ENCODE measurements around the gene TCEA2. TPM values are rescaled to one million over a fixed set of nuclear protein-coding genes. Genes with fewer than 3 reads are reported as not detected.
A peak's percentile ranks its signal among the peaks of the same experiment; 100 is the strongest.

TCEA2 gene
- total and polyA plus RNA-seq, 2 of the 13 experiments (the other 11 are each of a cell fraction or from before 2014, with no cell fraction given) = 28.1 to 33.7 TPM

GRCh38 chr20:64092258-64093012 lies 29.4 kb downstream of the TCEA2 start (continued):
- TF ChIP-seq ZNF225 (CRISPR knock-in tag; IDR thresholded peaks at IDR 0.05) (peak; percentile 18; the same call in 1 of the 2 replicates), ZNF83 (CRISPR knock-in tag; IDR thresholded peaks at IDR 0.05; ENCODE audit: borderline replicate concordance) (peak; percentile 70; the same call in 1 of the 2 replicates)

GRCh38 chr20:64093013-64093503 lies 30.1 kb downstream of the TCEA2 start:
- ChIA-PET POLR2A (interaction anchor here (1.0 to 1.1 kb wide), 2 partner anchors 9 to 31 kb away, joined by 3 read pairs; partner anchors contain the start of gene TCEA2), CTCF (ENCODE audit: low intra/inter-chr PET ratio, low total read pairs) (no interaction called here)
- DNase-seq (ENCODE audit: low spot score) = peak; percentile 64
- H3K4me3 ChIP-seq (replicated peaks in 1 of 3; ENCODE audit: insufficient read depth in 1 of 3, low read depth in 2 of 3, low read length in 3 of 3) = no peak overlapping the region
- H4K20me1 ChIP-seq (ENCODE audit: insufficient read depth, low read length) = no peaks in the 10 kb centered on the region
- H3K9ac ChIP-seq (ENCODE audit: insufficient read depth, low read depth, low read length) = no peak overlapping the region
- no peak overlapping the region for H3K27ac ChIP-seq (ENCODE audit: extremely low read length, insufficient read depth, low read length)
- no TSS peak for BruUV-seq (replicated peaks)
- WGBS (ENCODE audit: low lambda C conversion rate) = 6% methylated on average over 9 of the region's 9 CpGs
- H3K27me3 ChIP-seq (ENCODE audit: control insufficient read depth in 1 of 2, insufficient read depth in 2 of 2, low read length in 2 of 2) = peaks cover 24 to 40% of the 10 kb centered on the region in 2 experiments
- no peaks in the 10 kb centered on the region for H3K9me3 ChIP-seq (ENCODE audit: low read length)
- intact Hi-C loops (cut with micrococcal nuclease; ENCODE audit: unreplicated experiment) = no loop called here
- peak; percentile 82 for ATAC-seq
- in situ Hi-C loops (cut with HindIII; ENCODE audit: extremely low pct_ligation_motif_present, low pct_unique_long_range_greater_than_20kb) = no loop called here
- no peaks in the 10 kb centered on the region for H3K36me3 ChIP-seq (replicated peaks in 1 of 2; ENCODE audit: control insufficient read depth in 1 of 2, insufficient read depth in 2 of 2, low read length in 2 of 2)
- peaks cover 11% of the 10 kb centered on the region for H3K4me1 ChIP-seq (ENCODE audit: insufficient read depth, low read length)
- peak; percentile 73 for FAIRE-seq
- H3K4me2 ChIP-seq (ENCODE audit: low read depth, low read length) = 0 out of 2 replicates have a peak overlapping the region, but pooled peaks have one; percentile 1
- no peak overlapping the region for H2AFZ ChIP-seq (ENCODE audit: low read length)
- no peaks in the 10 kb centered on the region for H3K79me2 ChIP-seq (ENCODE audit: insufficient read depth, low read length)
- TF ChIP-seq ATF1 (CRISPR knock-in tag; IDR thresholded peaks at IDR 0.05) (no peak), ZNF558 (CRISPR knock-in tag; IDR thresholded peaks at IDR 0.05; ENCODE audit: borderline replicate concordance) (no peak), TMF1 (CRISPR knock-in tag; IDR thresholded peaks at IDR 0.05; ENCODE audit: low read depth) (no peak), NFE2L2 (IDR thresholded peaks at IDR 0.05; ENCODE audit: low read length) (no peak), SIN3B (IDR thresholded peaks at IDR 0.05; ENCODE audit: low read length) (0 out of 2 replicates have a peak, but pooled peaks have one; percentile 37), JUN (CRISPR knock-in tag; IDR thresholded peaks at IDR 0.05) (0 out of 2 replicates have a peak, but pooled peaks have one; percentile 13), ZMYM4 (CRISPR knock-in tag; IDR thresholded peaks at IDR 0.05) (no peak), TBL1XR1 (IDR thresholded peaks at IDR 0.05; ENCODE audit: borderline replicate concordance, low read length, partially characterized antibody) (no peak), POLR2A (IDR thresholded peaks at IDR 0.05; ENCODE audit: insufficient read depth in 1 of 2, low read depth in 2 of 2, low read length in 2 of 2) (no peak), HNRNPLL (IDR thresholded peaks at IDR 0.05; ENCODE audit: low read depth, low read length, poor library complexity, severe bottlenecking) (no peak), MAFF (IDR thresholded peaks at IDR 0.05; ENCODE audit: low read depth, low read length) (no peak), SALL1 (CRISPR knock-in tag; IDR thresholded peaks at IDR 0.05) (no peak), HINFP (CRISPR knock-in tag; IDR thresholded peaks at IDR 0.05; ENCODE audit: low read depth) (no peak), ARNT (IDR thresholded peaks at IDR 0.05) (no peak), ZBTB21 (CRISPR knock-in tag; IDR thresholded peaks at IDR 0.05) (peak; percentile 34; the same call in 1 of the 2 replicates), ZNF557 (CRISPR knock-in tag; IDR thresholded peaks at IDR 0.05) (no peak), TEAD2 (CRISPR knock-in tag; IDR thresholded peaks at IDR 0.05) (no peak)
